Keratinocyte (primary cell): Measurements from ENCODE around the gene TMEM183A. TPM values are rescaled to one million over a fixed set of nuclear protein-coding genes. Genes with fewer than 3 reads are reported as not detected.

ENCODE experiments used
- DNase-seq: peaks from one replicate; pipeline ENCODE4 v3.0.0-alpha.2; 2011; ENCODE audit warnings: low read depth, missing footprints, low spot score
- FAIRE-seq: peaks from 2 replicates; lab custom pipeline; 2011; peaks lifted over from hg19 to GRCh38; lab: Jason Lieb, UNC
- H2AFZ ChIP-seq: 2 replicates; pipeline ENCODE4 v1.6.0; 2012; ENCODE audit warnings: low read length, control low read depth, inconsistent platforms; ENCODE audit not compliant: control insufficient read depth
- H3K27ac ChIP-seq: 2 replicates; pipeline ENCODE4 v1.5.1; 2011; ENCODE audit warnings: low read length; ENCODE audit not compliant: control insufficient read depth, insufficient read depth
- H3K27me3 ChIP-seq: 3 replicates; pipeline ENCODE4 v1.6.0; 2011; ENCODE audit warnings: low read length; ENCODE audit not compliant: control insufficient read depth, insufficient read depth; ENCODE audit errors: extremely low read depth
- H3K36me3 ChIP-seq, 2 experiments: 2 replicates in 1 of 2; 3 replicates in 1 of 2; pipeline ENCODE4 v1.5.1; 2011; ENCODE audit warnings: low read length in 2 of 2, mild to moderate bottlenecking in 1 of 2; ENCODE audit not compliant: control insufficient read depth in 2 of 2, insufficient read depth in 2 of 2; ENCODE audit errors: extremely low read depth in 1 of 2
- H3K4me1 ChIP-seq: 3 replicates; pipeline ENCODE4 v1.5.1; 2011; ENCODE audit warnings: low read length; ENCODE audit not compliant: control insufficient read depth, insufficient read depth; ENCODE audit errors: extremely low read depth
- H3K4me2 ChIP-seq: 3 replicates; pipeline ENCODE4 v1.6.0; 2011; ENCODE audit warnings: low read depth, low read length; ENCODE audit not compliant: control insufficient read depth, insufficient read depth; ENCODE audit errors: extremely low read depth
- H3K4me3 ChIP-seq, 3 experiments: fragments of 200-600 bp in 1 of 3; sonication (generic) in 1 of 3; 2 replicates in 2 of 3; 3 replicates in 1 of 3; pipeline ENCODE4 v1.5.1; 2011 to 2016; ENCODE audit warnings: low read length in 3 of 3, mild to moderate bottlenecking in 3 of 3, control low read depth in 2 of 3, inconsistent platforms in 1 of 3, low read depth in 1 of 3, mixed read lengths in 1 of 3, mixed run types in 1 of 3, moderate library complexity in 1 of 3; ENCODE audit not compliant: control insufficient read depth in 2 of 3, insufficient read depth in 2 of 3; ENCODE audit errors: extremely low read depth in 1 of 3
- H3K79me2 ChIP-seq: 2 replicates; pipeline ENCODE4 v1.6.0; 2012; ENCODE audit warnings: low read length; ENCODE audit not compliant: control insufficient read depth, insufficient read depth
- H3K9ac ChIP-seq: 3 replicates; pipeline ENCODE4 v1.6.0; 2011; ENCODE audit warnings: low read length; ENCODE audit not compliant: control insufficient read depth, insufficient read depth; ENCODE audit errors: extremely low read depth
- H3K9me1 ChIP-seq: 3 replicates; pipeline ENCODE4 v1.6.0; 2011; ENCODE audit warnings: low read length; ENCODE audit not compliant: control insufficient read depth, insufficient read depth; ENCODE audit errors: extremely low read depth
- H3K9me3 ChIP-seq: 2 replicates; pipeline ENCODE4 v1.5.1; 2012; ENCODE audit warnings: low read depth, low read length; ENCODE audit not compliant: control insufficient read depth
- H4K20me1 ChIP-seq: 3 replicates; pipeline ENCODE4 v1.6.0; 2011; ENCODE audit warnings: low read length; ENCODE audit not compliant: control insufficient read depth, insufficient read depth; ENCODE audit errors: extremely low read depth
- EZH2 ChIP-seq: IDR thresholded peaks from one replicate; pipeline ENCODE4 v1.6.1; 2012; ENCODE audit warnings: inconsistent platforms, mild to moderate bottlenecking, low read length, moderate library complexity
- dilution Hi-C: fragments of 300-500 bp; cut with MboI; formaldehyde crosslinking; loops from one replicate; pipeline ENCODE4 v1.7.0; 2020; ENCODE audit warnings: low sequenced_read_pairs; ENCODE audit not compliant: extremely low pct_ligation_motif_present
- polyA plus RNA-seq, 5 experiments: library from polyadenylated mRNA; depleted of rRNA in 3 of 5; stranded (reverse) in 3 of 5; stranded (forward) in 1 of 5; unstranded in 1 of 5; fragments of >200 nt; gene quantifications; 1 replicate in 1 of 5; 2 replicates in 3 of 5; 3 replicates in 1 of 5; pipeline versions ENCODE4 v1.2.1 to v1.2.3, GENCODE V29; 2011 to 2012; ENCODE audit warnings: missing spikeins in 2 of 5, low read depth in 1 of 5, low replicate concordance in 1 of 5
- TF ChIP-seq, protein P1 (sequence below), 3 experiments: IDR thresholded peaks in 1 of 3; conservative IDR thresholded peaks in 1 of 3; optimal IDR thresholded peaks in 1 of 3; 2 replicates in 2 of 3; 3 replicates in 1 of 3; pipeline versions ENCODE3 to v1.5.1; 2011; ENCODE audit warnings: low read length in 3 of 3, mild to moderate bottlenecking in 3 of 3, moderate library complexity in 2 of 3, control low read depth in 1 of 3, inconsistent platforms in 1 of 3; ENCODE audit not compliant: insufficient read depth in 2 of 3; ENCODE audit errors: extremely low read depth in 1 of 3

The TMEM183A gene
- polyA plus RNA-seq, 1 donor (not counting 4 experiments of a cell fraction or from before 2014, with no cell fraction given) = 88.2 TPM

DNA sequence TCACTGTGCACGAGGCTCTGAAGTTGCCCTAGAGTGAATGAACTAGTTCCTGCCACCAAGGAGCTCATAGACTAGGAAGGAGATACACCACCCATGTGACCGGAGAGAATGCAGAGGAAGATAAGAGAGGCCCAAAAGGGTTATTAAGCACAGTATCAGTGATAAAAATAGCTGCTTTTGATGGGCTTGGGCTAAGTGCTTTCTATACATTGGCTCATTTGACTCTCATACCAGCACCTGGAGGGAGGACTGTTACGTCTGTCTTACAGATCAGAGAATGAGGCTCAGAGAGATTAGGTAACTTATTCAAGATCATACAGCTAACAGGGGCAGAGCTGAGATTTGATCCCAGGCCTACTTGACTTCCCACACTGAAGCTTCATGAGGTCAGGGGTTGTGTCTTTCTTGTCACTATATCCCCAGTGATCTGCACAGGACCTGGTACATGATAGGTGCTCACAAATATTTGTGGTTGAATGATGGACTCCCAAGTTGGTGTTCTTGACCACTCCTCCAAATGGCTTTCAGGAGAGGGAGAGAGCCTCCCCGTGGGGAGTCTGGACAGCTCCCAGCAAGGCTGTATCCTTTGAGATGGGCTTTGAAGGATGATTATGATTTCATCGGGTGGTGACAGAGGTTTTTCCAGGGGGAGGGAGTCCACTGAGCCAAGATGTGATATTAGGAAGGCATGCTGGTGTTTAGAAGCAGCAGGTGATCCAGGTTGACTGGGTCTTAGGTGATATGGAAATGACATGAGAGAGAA, 33.5 kb downstream of the TMEM183A start:
- Histone ChIP-seq H3K36me3 (peaks cover 0 to 2% of the 10 kb centered on the region in 2 experiments), H3K9me3 (no peaks in the 10 kb centered on the region), H3K9ac (no peak overlapping the region), H3K27me3 (peaks cover 5% of the 10 kb centered on the region), H3K79me2 (no peaks in the 10 kb centered on the region), H3K27ac (no peak overlapping the region), H3K9me1 (no peaks in the 10 kb centered on the region), H3K4me2 (no peak overlapping the region), H3K4me1 (peaks cover 23% of the 10 kb centered on the region), H4K20me1 (peaks cover 5% of the 10 kb centered on the region), H2AFZ (no peak overlapping the region), H3K4me3 (no peak overlapping the region)
- TF ChIP-seq EZH2 = no peak
- TF ChIP-seq, protein P1, sequence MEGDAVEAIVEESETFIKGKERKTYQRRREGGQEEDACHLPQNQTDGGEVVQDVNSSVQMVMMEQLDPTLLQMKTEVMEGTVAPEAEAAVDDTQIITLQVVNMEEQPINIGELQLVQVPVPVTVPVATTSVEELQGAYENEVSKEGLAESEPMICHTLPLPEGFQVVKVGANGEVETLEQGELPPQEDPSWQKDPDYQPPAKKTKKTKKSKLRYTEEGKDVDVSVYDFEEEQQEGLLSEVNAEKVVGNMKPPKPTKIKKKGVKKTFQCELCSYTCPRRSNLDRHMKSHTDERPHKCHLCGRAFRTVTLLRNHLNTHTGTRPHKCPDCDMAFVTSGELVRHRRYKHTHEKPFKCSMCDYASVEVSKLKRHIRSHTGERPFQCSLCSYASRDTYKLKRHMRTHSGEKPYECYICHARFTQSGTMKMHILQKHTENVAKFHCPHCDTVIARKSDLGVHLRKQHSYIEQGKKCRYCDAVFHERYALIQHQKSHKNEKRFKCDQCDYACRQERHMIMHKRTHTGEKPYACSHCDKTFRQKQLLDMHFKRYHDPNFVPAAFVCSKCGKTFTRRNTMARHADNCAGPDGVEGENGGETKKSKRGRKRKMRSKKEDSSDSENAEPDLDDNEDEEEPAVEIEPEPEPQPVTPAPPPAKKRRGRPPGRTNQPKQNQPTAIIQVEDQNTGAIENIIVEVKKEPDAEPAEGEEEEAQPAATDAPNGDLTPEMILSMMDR (optimal IDR thresholded peaks at IDR 0.05 in 1 of 3, IDR thresholded peaks at IDR 0.05 in 1 of 3, conservative IDR thresholded peaks at IDR 0.05 in 1 of 3; ENCODE audit: extremely low read depth in 1 of 3, insufficient read depth in 2 of 3, low read length in 3 of 3) = no peak
- FAIRE-seq (no peak), DNase-seq (no peak)
- dilution Hi-C loops = loop anchor here (25.0 kb wide), 1 partner anchor 222 kb away; no protein-coding TSS in a partner anchor

DNA sequence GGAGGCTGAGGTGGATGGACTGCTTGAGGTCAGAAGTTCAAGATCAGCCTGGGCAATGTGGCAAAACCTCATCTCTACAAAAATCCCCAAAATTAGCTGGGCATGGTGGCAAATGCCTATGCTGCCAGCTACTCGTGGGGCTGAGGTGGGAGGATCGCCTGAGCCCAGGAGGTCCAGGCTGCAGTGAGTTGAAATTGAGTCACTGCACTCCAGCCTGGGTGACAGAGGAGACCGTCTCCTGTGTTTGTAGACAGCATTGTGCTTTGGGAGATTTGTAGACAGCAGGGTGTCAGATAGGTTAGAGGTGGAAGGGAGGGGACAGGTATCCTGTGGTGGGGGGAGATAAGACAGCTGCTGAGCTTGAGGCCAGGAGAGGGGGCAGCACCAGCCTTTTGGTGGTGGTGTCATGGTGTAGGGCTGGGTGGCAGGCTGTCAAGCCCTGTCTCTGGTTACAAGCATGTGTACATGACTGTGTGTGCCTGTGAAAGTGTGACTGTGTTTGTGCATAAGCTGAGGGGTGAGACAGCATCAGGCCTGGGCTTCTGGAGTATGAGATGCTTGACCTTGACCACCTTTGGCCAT, 34.3 kb downstream of the TMEM183A start:
- no peak overlapping the region for H2AFZ ChIP-seq
- dilution Hi-C loops = loop anchor here (25.0 kb wide), 1 partner anchor 221 kb away; no protein-coding TSS in a partner anchor
- H3K27me3 ChIP-seq = peaks cover 5% of the 10 kb centered on the region
- no peak overlapping the region for H3K4me2 ChIP-seq
- H3K9me1 ChIP-seq = no peaks in the 10 kb centered on the region
- peaks cover 0 to 5% of the 10 kb centered on the region in 2 experiments for H3K36me3 ChIP-seq
- peaks cover 23% of the 10 kb centered on the region for H3K4me1 ChIP-seq
- no peaks in the 10 kb centered on the region for H3K9me3 ChIP-seq
- no peak overlapping the region for H3K4me3 ChIP-seq
- H3K79me2 ChIP-seq = no peaks in the 10 kb centered on the region
- FAIRE-seq = no peak
- H3K9ac ChIP-seq = no peak overlapping the region
- TF ChIP-seq EZH2 = no peak
- H4K20me1 ChIP-seq = peaks cover 5% of the 10 kb centered on the region
- H3K27ac ChIP-seq = no peak overlapping the region
- no peak for DNase-seq
